Stimulated activated CD8-positive, alpha-beta memory T cell treated with anti-CD3 and anti-CD28 coated beads, Interleukin-15, amount 100 ng/mL, for 4 hours (primary cell): ENCODE results near the gene CLK3.
A peak's percentile ranks its signal among the peaks of the same experiment; 100 is the strongest.
"Not testable (repeated sequence)": the region's sequence is repeated elsewhere in the genome, so short reads cannot be mapped to it uniquely, and the experiment has no call there.

Experiments
- DNase-seq, 2 donors: peaks; one replicate each; pipeline ENCODE4 v3.0.0-alpha.2; 2020; ENCODE audit warnings: low read depth in 2 of 2

CLK3 gene

GRCh38 chr15:74615508-74616365, at the start of gene CLK3:
Gene CLK3, plus strand, starts transcription at chr15:74615836. Its CDS starts 3,361 bp downstream, at chr15:74619197.
- DNase-seq: peak; percentile 89 to 94

GRCh38 chr15:74568594-74568993, 47.0 kb upstream of the CLK3 start:
- no peak for DNase-seq

- no peak for DNase-seq
These were observed 45.9 kb upstream of the CLK3 start for GRCh38 chr15:74569731-74570070.

GRCh38 chr15:74571191-74571590, 44.4 kb upstream of the CLK3 start:
- DNase-seq: no peak

GRCh38 chr15:74573987-74574386, 41.6 kb upstream of the CLK3 start:
- no peak for DNase-seq

GRCh38 chr15:74578496-74578994, 37.1 kb upstream of the CLK3 start:
- DNase-seq: no peak

GRCh38 chr15:74579001-74579400, 36.6 kb upstream of the CLK3 start:
- DNase-seq: no peak

- no peak for DNase-seq
These were observed 34.9 kb upstream of the CLK3 start for GRCh38 chr15:74580538-74581350.

GRCh38 chr15:74584204-74584603, 31.4 kb upstream of the CLK3 start:
- DNase-seq: no peak

- no peak for DNase-seq
These were observed 30.9 kb upstream of the CLK3 start for GRCh38 chr15:74584779-74585178.

GRCh38 chr15:74585191-74585590, 30.4 kb upstream of the CLK3 start:
- no peak for DNase-seq

GRCh38 chr15:74585857-74586256, 29.8 kb upstream of the CLK3 start:
- DNase-seq: no peak

GRCh38 chr15:74589826-74590225, 25.8 kb upstream of the CLK3 start:
- no peak for DNase-seq

GRCh38 chr15:74592222-74592621, 23.4 kb upstream of the CLK3 start:
- no peak for DNase-seq

- no peak for DNase-seq
These were observed 22.5 kb upstream of the CLK3 start for GRCh38 chr15:74593122-74593521.

GRCh38 chr15:74594455-74594854, 21.2 kb upstream of the CLK3 start:
- DNase-seq: no peak

GRCh38 chr15:74595271-74595670, 20.4 kb upstream of the CLK3 start:
- DNase-seq: no peak

- not testable (repeated sequence) for DNase-seq
These were observed 18.9 kb upstream of the CLK3 start for GRCh38 chr15:74596736-74597135.

- DNase-seq: not testable (repeated sequence)
These were observed 18.4 kb upstream of the CLK3 start for GRCh38 chr15:74597146-74597705.

- peak; percentile 64 to 69 for DNase-seq
These were observed 17.4 kb upstream of the CLK3 start for GRCh38 chr15:74598126-74598842.

GRCh38 chr15:74599156-74599555, 16.5 kb upstream of the CLK3 start:
- no peak for DNase-seq
